LNCAP (cell line): Measurements from ENCODE around the gene PTPRN2.

Experiments used
- CTCF ChIP-seq: fragments of 450-650 bp; IDR thresholded peaks from 2 replicates; pipeline ENCODE4 v1.5.1; 2017; ENCODE audit warnings: mild to moderate bottlenecking

PTPRN2 gene

GRCh38 chr7:157712666-157713235 is 874.9 kb downstream of the PTPRN2 start:
- TF ChIP-seq CTCF = no peak

GRCh38 chr7:157711353-157711888 is 876.2 kb downstream of the PTPRN2 start:
- TF ChIP-seq CTCF = no peak

- TF ChIP-seq CTCF = no peak
Measured at GRCh38 chr7:157710396-157710795, 877.2 kb downstream of the PTPRN2 start.

- no peak for TF ChIP-seq CTCF
Measured at GRCh38 chr7:157709531-157710251, 877.9 kb downstream of the PTPRN2 start.

- TF ChIP-seq CTCF = no peak
Measured at GRCh38 chr7:157708919-157709295, 878.7 kb downstream of the PTPRN2 start.

- no peak for TF ChIP-seq CTCF
Measured at GRCh38 chr7:157707983-157708918, 879.4 kb downstream of the PTPRN2 start.

GRCh38 chr7:157704365-157704764 is 883.3 kb downstream of the PTPRN2 start:
- no peak for TF ChIP-seq CTCF
